Measurements from ENCODE around the gene PPARGC1A. TPM values are rescaled to one million over a fixed set of nuclear protein-coding genes. Genes with fewer than 3 reads are reported as not detected.

Gene PPARGC1A
- total and polyA plus RNA-seq, 8 donors: 3.8 to 9.2 (median 5.1) TPM

DNA sequence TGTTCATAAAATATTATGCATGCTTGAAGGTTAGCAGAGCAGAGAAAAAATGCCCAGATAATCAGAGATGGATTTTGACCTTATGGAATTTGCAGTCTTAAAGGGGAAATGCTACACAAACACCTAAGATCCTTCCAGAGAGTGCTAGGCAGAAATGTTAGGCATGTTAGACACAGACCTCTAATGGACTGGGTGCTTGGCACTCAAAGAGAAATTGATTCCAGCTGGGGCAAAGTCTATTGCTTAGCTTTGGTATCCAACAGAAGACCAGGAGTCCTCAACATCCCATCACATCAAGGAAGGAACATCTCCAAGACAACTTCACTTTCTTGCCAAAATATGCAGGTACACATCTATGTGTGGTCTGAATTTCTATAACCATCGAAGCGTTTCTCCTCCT, 32.2 kb upstream of the PPARGC1A start:
- Histone ChIP-seq H3K4me3 (no peak overlapping the region), H3K27me3 (no peaks in the 10 kb centered on the region), H3K36me3 (no peaks in the 10 kb centered on the region), H3K9me3 (no peaks in the 10 kb centered on the region), H3K4me1 (no peaks in the 10 kb centered on the region), H3K27ac (no peak overlapping the region)
- TF ChIP-seq, protein P1, sequence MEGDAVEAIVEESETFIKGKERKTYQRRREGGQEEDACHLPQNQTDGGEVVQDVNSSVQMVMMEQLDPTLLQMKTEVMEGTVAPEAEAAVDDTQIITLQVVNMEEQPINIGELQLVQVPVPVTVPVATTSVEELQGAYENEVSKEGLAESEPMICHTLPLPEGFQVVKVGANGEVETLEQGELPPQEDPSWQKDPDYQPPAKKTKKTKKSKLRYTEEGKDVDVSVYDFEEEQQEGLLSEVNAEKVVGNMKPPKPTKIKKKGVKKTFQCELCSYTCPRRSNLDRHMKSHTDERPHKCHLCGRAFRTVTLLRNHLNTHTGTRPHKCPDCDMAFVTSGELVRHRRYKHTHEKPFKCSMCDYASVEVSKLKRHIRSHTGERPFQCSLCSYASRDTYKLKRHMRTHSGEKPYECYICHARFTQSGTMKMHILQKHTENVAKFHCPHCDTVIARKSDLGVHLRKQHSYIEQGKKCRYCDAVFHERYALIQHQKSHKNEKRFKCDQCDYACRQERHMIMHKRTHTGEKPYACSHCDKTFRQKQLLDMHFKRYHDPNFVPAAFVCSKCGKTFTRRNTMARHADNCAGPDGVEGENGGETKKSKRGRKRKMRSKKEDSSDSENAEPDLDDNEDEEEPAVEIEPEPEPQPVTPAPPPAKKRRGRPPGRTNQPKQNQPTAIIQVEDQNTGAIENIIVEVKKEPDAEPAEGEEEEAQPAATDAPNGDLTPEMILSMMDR (IDR thresholded peaks at IDR 0.05): no peak
- DNase-seq: no peak
- no peak for ATAC-seq
- intact Hi-C loops (cut with DNase I): no loop called here

DNA sequence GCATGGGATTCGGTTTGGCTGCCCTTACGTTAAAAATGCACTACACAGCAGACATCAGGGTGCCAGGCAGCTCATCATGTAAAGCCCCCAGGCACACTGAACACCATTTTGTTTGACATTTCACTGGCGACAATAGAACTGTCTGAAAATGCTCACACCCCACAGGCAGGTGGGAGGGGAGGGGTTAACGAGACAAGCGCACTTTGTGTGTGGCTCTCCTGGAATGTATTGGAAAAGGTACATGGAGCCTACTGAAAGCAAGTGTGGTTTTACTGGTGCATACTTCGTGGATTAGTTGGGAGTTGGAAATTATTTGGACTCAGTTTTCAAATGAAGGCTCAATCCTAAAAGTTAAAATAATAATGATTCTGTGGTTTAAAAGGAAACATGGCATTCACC, 31.6 kb upstream of the PPARGC1A start:
- no peak for DNase-seq

DNA sequence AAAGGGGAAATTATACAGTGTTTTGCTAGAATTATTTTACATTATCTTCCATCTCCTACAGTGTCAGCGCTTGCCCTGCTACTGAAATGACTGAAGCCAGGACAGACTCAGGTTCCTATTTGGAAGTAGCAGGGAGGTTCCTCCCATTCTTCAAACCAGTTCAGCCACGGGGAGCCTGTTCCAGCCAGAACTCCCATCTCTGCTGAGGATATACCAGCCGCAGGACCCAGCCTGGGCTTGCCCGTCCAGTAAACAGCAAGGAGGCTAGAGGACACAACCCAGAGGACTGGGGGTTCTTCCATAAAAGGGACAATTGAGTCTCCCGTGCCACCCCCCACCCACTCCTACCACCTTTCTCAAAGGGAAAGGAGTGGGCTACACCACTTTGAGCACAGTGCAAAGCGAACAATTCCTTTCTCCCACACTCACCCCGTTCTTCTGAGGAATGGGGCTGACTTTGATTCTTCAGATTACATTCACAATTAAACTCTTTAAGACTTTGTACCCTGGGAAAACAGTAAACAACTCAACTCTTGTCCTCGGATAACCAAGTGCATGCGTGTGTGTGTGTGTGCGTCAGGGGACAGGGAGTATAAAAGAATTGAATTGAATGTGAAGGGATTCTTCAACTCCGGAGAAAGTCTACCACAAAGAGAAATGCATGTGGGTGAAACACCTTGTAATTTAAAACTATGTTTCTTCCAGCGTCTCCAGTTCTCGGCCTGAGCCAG, 31.0 kb upstream of the PPARGC1A start:
- DNase-seq (no peak), ATAC-seq (no peak)
- no peaks in the 10 kb centered on the region for H3K9me3 ChIP-seq
- TF ChIP-seq, protein P1 (IDR thresholded peaks at IDR 0.05): no peak
- H3K4me3 ChIP-seq: no peak overlapping the region
- no peaks in the 10 kb centered on the region for H3K4me1 ChIP-seq
- no peaks in the 10 kb centered on the region for H3K27me3 ChIP-seq
- intact Hi-C loops (cut with DNase I): no loop called here
- H3K27ac ChIP-seq: no peak overlapping the region
- H3K36me3 ChIP-seq: no peaks in the 10 kb centered on the region

More for the DNA sequence above, 31.6 kb upstream of the PPARGC1A start:
- Histone ChIP-seq H3K4me1 (no peaks in the 10 kb centered on the region), H3K36me3 (no peaks in the 10 kb centered on the region), H3K9me3 (no peaks in the 10 kb centered on the region), H3K27ac (no peak overlapping the region), H3K4me3 (no peak overlapping the region), H3K27me3 (no peaks in the 10 kb centered on the region)
- intact Hi-C loops (cut with DNase I): no loop called here
- TF ChIP-seq, protein P1 (IDR thresholded peaks at IDR 0.05): no peak
- no peak for ATAC-seq

DNA sequence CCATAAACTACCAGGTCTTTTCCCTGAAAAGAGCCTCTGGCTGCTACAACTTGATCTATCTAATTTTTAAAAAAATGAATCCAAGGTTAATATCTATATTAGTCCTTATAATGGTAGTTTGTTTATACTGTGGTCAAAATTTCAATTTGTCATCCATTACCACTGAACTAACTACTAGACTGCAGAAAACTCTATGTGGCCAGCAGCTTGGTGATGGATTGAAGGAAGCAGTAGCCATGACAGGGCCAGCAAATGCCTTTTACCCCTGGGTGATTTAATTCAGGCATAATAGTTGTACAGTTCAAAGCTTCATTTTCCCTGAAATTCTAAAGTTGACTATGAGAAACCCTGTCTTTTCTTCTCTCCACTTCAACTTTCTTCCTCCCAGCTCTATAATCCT, 30.4 kb upstream of the PPARGC1A start:
- intact Hi-C loops (cut with DNase I): no loop called here
- H3K4me3 ChIP-seq: no peak overlapping the region
- H3K27ac ChIP-seq: no peak overlapping the region
- H3K9me3 ChIP-seq: no peaks in the 10 kb centered on the region
- no peak for ATAC-seq
- TF ChIP-seq, protein P1 (IDR thresholded peaks at IDR 0.05): no peak
- H3K36me3 ChIP-seq: no peaks in the 10 kb centered on the region
- H3K4me1 ChIP-seq: no peaks in the 10 kb centered on the region
- DNase-seq: no peak
- H3K27me3 ChIP-seq: no peaks in the 10 kb centered on the region

GRCh38 chr4:23916282-23916681, 26.4 kb upstream of the PPARGC1A start:
- no peaks in the 10 kb centered on the region for H3K27me3 ChIP-seq
- no peak overlapping the region for H3K4me3 ChIP-seq
- no peaks in the 10 kb centered on the region for H3K36me3 ChIP-seq
- no peaks in the 10 kb centered on the region for H3K4me1 ChIP-seq
- H3K9me3 ChIP-seq: no peaks in the 10 kb centered on the region
- DNase-seq (no peak), ATAC-seq (no peak)
- intact Hi-C loops (cut with DNase I): no loop called here
- no peak overlapping the region for H3K27ac ChIP-seq
- TF ChIP-seq, protein P1 (IDR thresholded peaks at IDR 0.05): no peak
